GM12873 (cell line): Measurements from ENCODE around the gene TFPI.

Experiments used
- CTCF ChIP-seq: IDR thresholded peaks from 2 replicates; pipeline ENCODE4 v1.5.1; 2012; ENCODE audit warnings: low read depth, mild to moderate bottlenecking, moderate library complexity, low read length, control low read depth; ENCODE audit not compliant: insufficient read depth; ENCODE audit errors: missing control alignments

Gene TFPI

DNA sequence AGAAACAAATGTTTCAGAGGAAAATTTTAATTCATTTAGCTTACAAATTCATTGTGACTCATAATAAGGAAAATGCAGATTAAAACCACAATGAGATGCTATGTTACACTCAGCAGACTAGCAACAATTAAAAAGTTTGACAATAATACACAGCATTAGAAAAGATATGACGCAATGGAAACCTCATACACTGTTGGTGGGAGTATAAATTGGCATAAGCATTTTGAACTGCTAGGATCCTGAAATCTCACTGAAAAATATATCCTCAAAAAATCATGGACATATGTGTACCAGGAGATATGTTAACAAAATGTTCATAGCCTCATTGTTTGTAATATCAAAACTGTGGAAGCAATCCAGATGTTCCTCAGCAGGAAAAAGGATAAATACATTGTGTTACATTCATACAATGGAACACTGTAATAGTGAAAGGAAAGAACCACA is 119.9 kb downstream of the TFPI start:
- TF ChIP-seq CTCF, result no peak

DNA sequence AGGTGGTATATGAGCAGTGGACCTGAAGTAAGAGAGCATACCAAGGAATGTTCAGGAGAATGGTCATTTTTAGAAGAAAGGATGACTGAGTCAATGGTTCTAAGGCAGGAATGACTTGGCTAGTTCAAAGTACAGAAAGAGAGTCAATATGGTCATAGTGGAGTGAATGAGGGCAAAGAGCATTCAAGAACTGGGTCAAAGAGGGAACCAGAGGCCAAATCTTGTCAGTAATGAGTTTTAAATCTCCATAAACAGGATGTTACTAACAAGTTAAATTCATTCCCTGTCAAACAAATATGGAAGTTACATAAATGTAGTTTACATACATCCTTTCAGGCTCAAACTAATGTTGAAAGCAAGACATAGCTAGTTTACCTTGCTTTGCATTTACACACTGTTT is 122.3 kb downstream of the TFPI start:
- no peak for TF ChIP-seq CTCF

- TF ChIP-seq CTCF, result no peak
Measured at GRCh38 chr2:187429989-187430388, 124.2 kb downstream of the TFPI start.

GRCh38 chr2:187424146-187424545 is 130.1 kb downstream of the TFPI start:
- TF ChIP-seq CTCF, result no peak

DNA sequence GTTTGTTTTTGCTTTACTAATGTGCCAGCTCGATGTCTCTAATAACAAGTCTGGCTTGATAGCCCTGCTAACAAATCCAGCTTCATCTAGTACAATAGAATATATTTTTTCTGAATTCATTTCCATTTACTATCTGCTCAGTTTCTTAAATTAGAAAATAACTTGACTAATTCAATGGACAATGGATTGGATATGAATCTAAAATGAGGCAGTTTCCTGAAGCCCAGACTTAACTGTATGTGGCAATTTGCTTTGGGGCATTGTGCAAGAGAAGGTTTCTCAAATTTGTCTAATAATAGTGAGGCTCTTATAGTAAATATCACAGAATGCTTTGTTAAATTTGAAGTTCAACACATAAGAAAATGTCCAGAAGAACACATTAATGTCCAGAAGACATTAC is 132.0 kb downstream of the TFPI start:
- no peak for TF ChIP-seq CTCF

GRCh38 chr2:187421519-187421918 is 132.7 kb downstream of the TFPI start:
- TF ChIP-seq CTCF, result no peak

GRCh38 chr2:187419808-187420207 is 134.4 kb downstream of the TFPI start:
- TF ChIP-seq CTCF, result no peak
